Epithelial cell of esophagus (primary cell): Measurements from ENCODE around the gene EXOC6B.

Experiments
- DNase-seq: peaks from one replicate; pipeline ENCODE4 v3.0.0; 2010; ENCODE audit warnings: low read depth
- H3K4me3 ChIP-seq: 2 replicates; pipeline ENCODE4 v1.5.1; 2011; ENCODE audit warnings: mild to moderate bottlenecking, low read length, control low read depth
- CTCF ChIP-seq: IDR thresholded peaks from 2 replicates; pipeline ENCODE4 v1.5.1; 2011; ENCODE audit warnings: low read depth, mild to moderate bottlenecking, low read length, control low read depth, inconsistent platforms; ENCODE audit not compliant: insufficient read depth; ENCODE audit errors: missing control alignments

The EXOC6B gene

DNA sequence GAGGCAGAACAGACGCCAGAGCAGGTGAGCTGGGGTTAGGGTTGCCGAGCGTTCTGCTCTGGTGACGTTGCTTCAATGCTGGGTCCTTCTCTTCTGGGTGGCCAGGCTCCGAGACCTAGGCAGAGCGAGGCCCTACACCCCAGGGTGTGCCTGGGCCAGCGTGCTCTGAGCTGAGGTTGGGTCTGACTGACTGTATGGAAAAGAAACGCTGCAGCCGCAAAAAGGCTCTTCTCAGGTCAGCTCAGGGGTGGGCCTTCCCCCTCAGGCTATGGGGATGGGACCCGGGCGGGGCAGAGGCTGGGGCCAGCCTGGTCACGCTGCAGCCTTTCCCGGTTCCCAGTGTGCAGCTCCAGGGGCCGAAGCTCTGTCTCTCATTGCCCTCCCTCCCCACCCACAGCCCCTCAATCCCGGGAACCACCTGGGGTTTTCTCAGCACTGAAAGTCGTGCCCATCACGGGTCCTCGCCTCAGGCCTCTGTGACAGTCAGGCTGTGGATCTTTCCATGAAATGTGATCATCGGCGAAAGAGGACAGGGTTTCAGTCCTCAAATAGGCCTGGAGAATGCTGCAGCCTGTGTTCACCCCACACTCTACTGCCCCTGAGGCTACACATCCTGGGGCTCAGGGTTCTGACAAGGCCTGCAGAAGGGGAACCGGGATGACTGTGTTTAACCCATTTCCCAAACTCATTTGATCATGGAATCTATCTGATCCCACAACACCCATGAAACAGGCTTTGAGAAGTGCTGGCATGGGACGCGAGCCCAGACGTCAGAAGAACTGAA, 697.6 kb downstream of the EXOC6B start:
- no peak for DNase-seq
- H3K4me3 ChIP-seq, result no peak overlapping the region
- TF ChIP-seq CTCF, result no peak

GRCh38 chr2:72127401-72128058, 698.3 kb downstream of the EXOC6B start:
- no peak overlapping the region for H3K4me3 ChIP-seq
- TF ChIP-seq CTCF, result no peak
- no peak for DNase-seq

DNA sequence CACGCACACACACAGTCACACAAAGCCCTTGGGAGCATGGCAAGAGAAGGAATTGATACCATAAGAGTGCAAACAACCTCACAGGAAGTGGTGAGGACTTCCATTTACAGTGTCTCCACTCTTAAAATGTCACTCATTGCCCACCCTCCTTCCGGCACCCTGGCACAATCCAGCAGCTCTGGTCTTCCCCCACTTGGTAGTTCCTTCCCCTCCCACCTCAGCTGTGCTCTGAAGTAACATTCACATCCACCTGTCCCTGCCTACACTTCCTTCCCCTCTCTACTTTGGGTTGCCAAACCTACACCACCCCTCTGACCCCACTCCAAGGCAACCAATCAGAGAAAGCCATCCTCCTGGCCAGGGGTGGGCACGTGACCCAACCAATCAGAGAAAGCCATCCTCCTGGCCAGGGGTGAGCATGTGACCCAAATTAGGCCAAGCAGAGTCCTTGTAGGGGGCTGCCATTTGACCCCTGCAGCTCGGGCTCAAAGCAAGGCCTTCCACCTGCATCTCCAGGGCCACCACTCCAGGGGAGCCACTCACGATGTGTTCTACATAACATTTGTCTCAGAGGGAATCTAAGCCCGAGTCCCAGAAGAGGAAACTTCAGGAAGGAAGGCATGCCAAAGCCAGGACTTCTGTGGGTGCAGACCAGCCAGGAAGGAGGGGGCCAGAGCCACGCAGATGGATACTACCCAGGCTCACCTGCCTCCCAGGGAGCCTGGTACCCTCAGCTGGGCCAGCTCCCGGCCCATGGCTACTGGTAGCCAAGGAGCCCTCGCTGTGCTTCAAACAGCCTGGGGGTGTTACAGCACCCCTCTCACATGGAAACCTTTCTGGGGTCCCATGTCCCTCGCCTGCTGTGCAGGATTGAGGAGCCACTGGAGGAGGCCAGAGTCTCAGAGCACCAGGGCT, 699.4 kb downstream of the EXOC6B start:
- H3K4me3 ChIP-seq, result no peak overlapping the region
- TF ChIP-seq CTCF, result no peak
- DNase-seq, result no peak
